Measurements from ENCODE around the gene PMP22. TPM values are rescaled to one million over a fixed set of nuclear protein-coding genes. Genes with fewer than 3 reads are reported as not detected.

The PMP22 gene
- total RNA-seq, 2 donors from 2014 or later = not detected

Other genes with a start within 250 kb of the PMP22 start
- under 1 TPM in 1 of 2 donors, not detected in 1; 0.50 TPM for gene TEKT3, start 76.3 kb upstream of the PMP22 start, total RNA-seq
- gene CDRT4, start 202.3 kb upstream of the PMP22 start, total RNA-seq = 10 to 100 TPM; 12.8 to 16.2 TPM